Endothelial cell of umbilical vein (primary cell): Measurements from ENCODE around the gene MOB3C. TPM values are rescaled to one million over a fixed set of nuclear protein-coding genes. Genes with fewer than 3 reads are reported as not detected.
A peak's percentile ranks its signal among the peaks of the same experiment; 100 is the strongest.

ENCODE experiments used
- Bru-seq: library from RNA; stranded (reverse); fragments of 400-500 nt; gene quantifications from one replicate; lab custom pipeline; 2021; lab: Mats Ljungman, UMichigan
- BruChase-seq, 2 experiments: library from RNA; stranded (reverse); fragments of 400-500 nt; gene quantifications; one replicate each; lab custom pipeline; 2021; lab: Mats Ljungman, UMichigan
- BruUV-seq: library from RNA; stranded (reverse); fragments of 400-500 nt; replicated peaks from 2 replicates; lab custom pipeline; 2021; lab: Mats Ljungman, UMichigan
- CTCF ChIA-PET: fragments of 300-600, 350-600 bp; sonication (Branson Sonifier 250); formaldehyde crosslinking; loops from one replicate; lab custom pipeline; 2021; ENCODE audit warnings: antibody characterized with exemption, inconsistent platforms; lab: Charles Lee
- POLR2A ChIA-PET: fragments of 300-600, 350-600 bp; sonication (Branson Sonifier 250); formaldehyde crosslinking; loops from one replicate; lab custom pipeline; 2021; ENCODE audit warnings: antibody characterized with exemption, inconsistent platforms; lab: Charles Lee
- DNase-seq: peaks from one replicate; pipeline ENCODE4 v3.0.0-alpha.2; 2011; ENCODE audit warnings: low read depth, low spot score
- FAIRE-seq: peaks from 2 replicates; lab custom pipeline; 2011; peaks lifted over from hg19 to GRCh38; lab: Jason Lieb, UNC
- H2AFZ ChIP-seq: 2 replicates; pipeline ENCODE4 v1.6.0; 2012; ENCODE audit warnings: low read depth, low read length, control low read depth, inconsistent platforms
- H3K27ac ChIP-seq: 2 replicates; pipeline ENCODE4 v1.5.1; 2011; ENCODE audit warnings: low read depth, mild to moderate bottlenecking, control low read depth, low read length, moderate library complexity; ENCODE audit not compliant: insufficient read depth
- H3K27me3 ChIP-seq, 2 experiments: 2 replicates each; pipeline versions ENCODE4 v1.6.0 to v1.6.1; 2011; ENCODE audit warnings: low read length in 2 of 2, mixed read lengths in 1 of 2; ENCODE audit not compliant: control insufficient read depth in 2 of 2, insufficient read depth in 2 of 2
- H3K36me3 ChIP-seq, 2 experiments: 2 replicates in 1 of 2; 3 replicates in 1 of 2; pipeline ENCODE4 v1.5.1; 2011; ENCODE audit warnings: low read length in 2 of 2, mild to moderate bottlenecking in 1 of 2, moderate library complexity in 1 of 2; ENCODE audit not compliant: control insufficient read depth in 2 of 2, insufficient read depth in 2 of 2; ENCODE audit errors: extremely low read depth in 1 of 2
- H3K4me1 ChIP-seq: 3 replicates; pipeline ENCODE4 v1.5.1; 2011; ENCODE audit warnings: mild to moderate bottlenecking, low read length; ENCODE audit not compliant: control insufficient read depth, insufficient read depth; ENCODE audit errors: extremely low read depth
- H3K4me2 ChIP-seq: 2 replicates; pipeline ENCODE4 v1.6.1; 2011; ENCODE audit warnings: low read length, control low read depth, mixed read lengths; ENCODE audit not compliant: insufficient read depth
- H3K4me3 ChIP-seq, 3 experiments: fragments of 200-600 bp in 1 of 3; sonication (generic), shearing (Covaris generic) in 1 of 3; replicated peaks in 1 of 3; 2 replicates each; pipeline ENCODE4 v1.5.1; 2011 to 2016; ENCODE audit warnings: control low read depth in 3 of 3, low read length in 3 of 3, mild to moderate bottlenecking in 2 of 3, inconsistent platforms in 1 of 3, low read depth in 1 of 3, moderate library complexity in 1 of 3; ENCODE audit not compliant: insufficient read depth in 1 of 3
- H3K79me2 ChIP-seq: 2 replicates; pipeline ENCODE4 v1.6.0; 2012; ENCODE audit warnings: low read length, inconsistent platforms; ENCODE audit not compliant: control insufficient read depth, insufficient read depth
- H3K9ac ChIP-seq: replicated peaks from 2 replicates; pipeline ENCODE3; 2011; ENCODE audit warnings: low read length, control low read depth; ENCODE audit not compliant: insufficient read depth; ENCODE audit errors: extremely low read depth
- H3K9me1 ChIP-seq: replicated peaks from 3 replicates; pipeline ENCODE4 v1.6.0; 2011; ENCODE audit warnings: mild to moderate bottlenecking, low read length; ENCODE audit not compliant: control insufficient read depth, insufficient read depth; ENCODE audit errors: extremely low read depth
- H3K9me3 ChIP-seq: replicated peaks from 2 replicates; pipeline ENCODE4 v1.5.1; 2012; ENCODE audit warnings: low read length, inconsistent platforms; ENCODE audit not compliant: control insufficient read depth, insufficient read depth
- H4K20me1 ChIP-seq: replicated peaks from 2 replicates; pipeline ENCODE3; 2011; ENCODE audit warnings: mild to moderate bottlenecking, low read length; ENCODE audit not compliant: control insufficient read depth, insufficient read depth; ENCODE audit errors: extremely low read depth
- EZH2 ChIP-seq: IDR thresholded peaks from 2 replicates; pipeline ENCODE4 v1.6.1; 2012; ENCODE audit warnings: borderline replicate concordance, low read depth, mild to moderate bottlenecking, moderate library complexity, low read length, inconsistent platforms; ENCODE audit not compliant: severe bottlenecking
- FOS ChIP-seq: IDR thresholded peaks from 2 replicates; pipeline ENCODE4 v1.6.1; 2011; ENCODE audit warnings: mild to moderate bottlenecking, low read length, moderate library complexity, borderline replicate concordance; ENCODE audit not compliant: insufficient read depth
- JUN ChIP-seq: IDR thresholded peaks from 2 replicates; pipeline ENCODE4 v1.6.1; 2011; ENCODE audit warnings: borderline replicate concordance, low read depth; ENCODE audit not compliant: insufficient read length, insufficient read depth
- POLR2A ChIP-seq: IDR thresholded peaks from 2 replicates; pipeline ENCODE4 v1.6.1; 2012; ENCODE audit warnings: low read depth, mild to moderate bottlenecking, control low read depth, low read length
- POLR2AphosphoS5 ChIP-seq: IDR thresholded peaks from 2 replicates; pipeline ENCODE4 v1.6.1; 2012; ENCODE audit warnings: low read depth, mild to moderate bottlenecking, control low read depth, low read length, moderate library complexity; ENCODE audit not compliant: insufficient read depth
- dilution Hi-C: fragments of 300-500 bp; cut with MboI; formaldehyde crosslinking; loops from one replicate; pipeline ENCODE4 v1.15.0; 2019; ENCODE audit warnings: low sequenced_read_pairs; ENCODE audit not compliant: extremely low pct_ligation_motif_present
- intact Hi-C: fragments of 100-400 bp; cut with micrococcal nuclease; formaldehyde crosslinking; loops from one replicate; pipeline ENCODE4 v1.10.0; 2022
- long read RNA-seq: library from polyadenylated mRNA; stranded (forward); transcript quantifications from one replicate; pipeline ENCODE4 v2.0.0, GENCODE V29; 2021
- polyA minus RNA-seq, 3 experiments: library from RNA; depleted of rRNA, polyadenylated mRNA; stranded (reverse); fragments of >200 nt; gene quantifications; 1 replicate in 1 of 3; 2 replicates in 2 of 3; pipeline ENCODE4 v1.2.3, GENCODE V29; 2011
- polyA plus RNA-seq, 4 experiments: library from polyadenylated mRNA; depleted of rRNA in 3 of 4; stranded (reverse) in 3 of 4; unstranded in 1 of 4; fragments of >200 nt; gene quantifications; 2 replicates each; pipeline versions ENCODE4 v1.2.1 to v1.2.3, GENCODE V29; 2011 to 2012; ENCODE audit warnings: missing spikeins in 1 of 4
- total RNA-seq: library from RNA; stranded (reverse); gene quantifications from 2 replicates; pipeline ENCODE4 v1.2.3, GENCODE V29; 2021
- TF ChIP-seq, protein P1 (sequence below), 2 donors: IDR thresholded peaks; 1 replicate in 1 of 2; 2 replicates in 1 of 2; pipeline ENCODE4 v1.5.1; 2011; ENCODE audit warnings: low read length in 2 of 2, mild to moderate bottlenecking in 2 of 2, moderate library complexity in 2 of 2, control low read depth in 1 of 2, inconsistent platforms in 1 of 2, low read depth in 1 of 2; ENCODE audit not compliant: insufficient read depth in 1 of 2; ENCODE audit errors: extremely low read depth in 1 of 2

MOB3C gene
- 6.5 and 8.4 TPM in 2 replicates for total RNA-seq
- 6.1 and 7.0 TPM in 2 replicates for polyA plus RNA-seq
- 4.3 and 5.0 TPM in 2 replicates for polyA plus RNA-seq (2011; cell fraction: cytosol; rRNA removed)
- 9.3 and 10.8 TPM in 2 replicates for polyA plus RNA-seq (2011; cell fraction: nucleus; rRNA removed)
- 2.5 and 4.1 TPM in 2 replicates for polyA plus RNA-seq (2012)
- polyA minus RNA-seq, result 6.0 and 7.1 TPM in 2 replicates
- polyA minus RNA-seq (2011; cell fraction: cytosol; rRNA and poly(A)+ RNA removed), result 4.4 TPM
- polyA minus RNA-seq (2011; cell fraction: nucleus; rRNA and poly(A)+ RNA removed), result 5.7 and 8.9 TPM in 2 replicates
- Bru-seq, nascent RNA, result percentile 44 among the genes with signal in this experiment
- BruChase-seq, experiment 1, labeled RNA remaining after a 6-hour chase, result percentile 53 among the genes with signal in this experiment
- BruChase-seq, experiment 2, labeled RNA remaining after a 2-hour chase, result percentile 56 among the genes with signal in this experiment
- long read RNA-seq, full-length matches to known transcripts, result 11 of 16 reads
- long read RNA-seq, partial matches to known transcripts, result 0 of 16 reads
- long read RNA-seq, other reads (novel, unspliced or antisense), result 5 of 16 reads

DNA sequence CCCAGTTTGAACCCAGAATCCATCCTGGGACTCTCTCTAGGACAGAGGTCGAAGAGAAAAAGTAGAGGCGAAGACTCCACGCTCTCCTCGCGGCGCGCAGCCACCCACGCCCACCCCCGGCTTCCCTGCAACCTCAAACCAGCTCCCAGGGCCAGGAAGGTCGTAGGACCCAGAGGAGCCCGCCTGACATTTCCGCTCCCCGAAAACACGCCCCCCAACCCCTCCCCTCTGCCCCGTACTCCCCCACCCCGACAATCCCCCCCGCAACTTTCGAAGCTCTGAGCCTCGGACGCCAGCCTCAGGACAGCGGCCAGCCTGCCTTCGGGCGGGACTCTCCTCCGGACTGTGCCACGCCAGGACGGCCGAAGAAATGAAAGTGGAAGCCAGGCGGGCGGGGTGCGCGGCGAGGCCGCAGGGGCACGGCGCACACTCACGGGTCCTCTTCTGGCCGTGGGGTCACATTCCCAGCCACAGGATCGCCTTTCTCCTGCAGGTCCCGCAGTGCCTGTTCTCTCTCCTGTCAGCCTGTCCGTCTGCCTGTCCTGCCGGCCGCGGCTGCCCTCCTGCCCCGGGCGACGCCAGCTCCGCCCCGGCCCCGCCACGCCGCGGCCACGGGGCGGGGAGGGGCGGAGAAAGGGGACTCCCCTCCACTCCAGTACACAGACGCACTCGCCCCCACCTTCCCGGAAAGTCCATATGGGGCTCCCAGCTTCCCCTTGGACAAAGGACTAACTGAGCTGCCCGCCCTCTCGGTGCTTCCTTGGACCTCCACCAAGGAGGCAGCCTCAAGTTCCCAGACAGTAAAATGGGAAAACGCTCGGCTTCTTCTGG, at the start of gene MOB3C:
Gene MOB3C (minus strand): TSS at position 535 of the 831 bp plus-strand sequence. CDS start 3,490 bp downstream, outside the sequence.
- peak within 1 kb of the TSS; percentile 83 for H2AFZ ChIP-seq
- peaks cover 11% of the 10 kb centered on the region for H3K4me1 ChIP-seq
- BruUV-seq, result no TSS peak
- H3K27me3 ChIP-seq, result no peaks in the 10 kb centered on the region
- no peaks in the 10 kb centered on the region for H3K36me3 ChIP-seq
- no peaks in the 10 kb centered on the region for H3K9me1 ChIP-seq
- H3K9ac ChIP-seq, result peak within 1 kb of the TSS; percentile 33
- H3K4me3 ChIP-seq, result peak within 1 kb of the TSS; percentile 44 to 70 (median 62)
- CTCF ChIA-PET, result interaction anchor here (1.0 to 3.1 kb wide), 8 partner anchors 10 to 170 kb away, joined by 3 to 21 read pairs (median 4); partner anchors contain the start of genes EFCAB14 and MKNK1
- dilution Hi-C loops (no loop called here), intact Hi-C loops (loop anchor here (1.0 to 2.0 kb wide), 2 partner anchors 12 to 52 kb away; partner anchors contain the start of genes ATPAF1 and MKNK1)
- no peaks in the 10 kb centered on the region for H3K9me3 ChIP-seq
- DNase-seq (peak; percentile 79), FAIRE-seq (peak; percentile 84)
- H4K20me1 ChIP-seq, result no peaks in the 10 kb centered on the region
- H3K4me2 ChIP-seq, result peak within 1 kb of the TSS; percentile 78
- TF ChIP-seq POLR2AphosphoS5, result peak; percentile 54
- TF ChIP-seq JUN, result no peak
- peak; percentile 53 for TF ChIP-seq POLR2A
- POLR2A ChIA-PET, result interaction anchor here (1.2 to 1.7 kb wide), 3 partner anchors 10 to 109 kb away, joined by 4 to 8 read pairs (median 4); partner anchors contain the start of gene MKNK1
- H3K27ac ChIP-seq, result no peak within 1 kb of the TSS
- H3K79me2 ChIP-seq, result no peaks in the 10 kb centered on the region

DNA sequence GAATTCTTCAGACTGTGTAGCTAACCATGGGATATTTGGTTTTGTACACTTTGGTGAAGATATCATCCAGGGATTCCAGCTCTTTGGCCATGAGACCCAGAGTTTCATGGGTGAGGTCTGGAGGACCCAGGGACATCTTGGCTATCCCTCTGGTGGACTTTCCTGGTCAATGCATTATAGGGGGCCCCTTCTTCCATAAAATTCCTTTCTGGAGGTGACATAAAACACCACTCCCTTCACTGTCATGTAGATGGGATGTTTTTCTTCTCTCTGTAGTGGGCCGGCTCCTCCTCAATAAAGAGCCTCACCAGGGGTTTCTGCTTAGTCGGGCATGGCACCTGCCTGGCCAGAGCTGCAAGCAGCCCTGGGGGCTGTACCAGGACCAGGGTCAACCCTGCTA, 49.4 kb upstream of the MOB3C start:
- Histone ChIP-seq H3K9me3 (no peaks in the 10 kb centered on the region), H3K9ac (no peak overlapping the region), H3K79me2 (peaks cover 9% of the 10 kb centered on the region), H3K27ac (no peak overlapping the region), H3K27me3 (no peaks in the 10 kb centered on the region), H3K4me2 (no peak overlapping the region), H4K20me1 (no peaks in the 10 kb centered on the region), H2AFZ (no peak overlapping the region), H3K4me3 (no peak overlapping the region), H3K9me1 (no peaks in the 10 kb centered on the region), H3K36me3 (peaks cover 0 to 2% of the 10 kb centered on the region in 2 experiments), H3K4me1 (peaks cover 10% of the 10 kb centered on the region)
- ChIA-PET POLR2A (no interaction called here), CTCF (interaction anchor here (1.4 kb wide), 1 partner anchor 15 kb away, joined by 4 read pairs; no protein-coding TSS in a partner anchor)
- TF ChIP-seq, protein P1, sequence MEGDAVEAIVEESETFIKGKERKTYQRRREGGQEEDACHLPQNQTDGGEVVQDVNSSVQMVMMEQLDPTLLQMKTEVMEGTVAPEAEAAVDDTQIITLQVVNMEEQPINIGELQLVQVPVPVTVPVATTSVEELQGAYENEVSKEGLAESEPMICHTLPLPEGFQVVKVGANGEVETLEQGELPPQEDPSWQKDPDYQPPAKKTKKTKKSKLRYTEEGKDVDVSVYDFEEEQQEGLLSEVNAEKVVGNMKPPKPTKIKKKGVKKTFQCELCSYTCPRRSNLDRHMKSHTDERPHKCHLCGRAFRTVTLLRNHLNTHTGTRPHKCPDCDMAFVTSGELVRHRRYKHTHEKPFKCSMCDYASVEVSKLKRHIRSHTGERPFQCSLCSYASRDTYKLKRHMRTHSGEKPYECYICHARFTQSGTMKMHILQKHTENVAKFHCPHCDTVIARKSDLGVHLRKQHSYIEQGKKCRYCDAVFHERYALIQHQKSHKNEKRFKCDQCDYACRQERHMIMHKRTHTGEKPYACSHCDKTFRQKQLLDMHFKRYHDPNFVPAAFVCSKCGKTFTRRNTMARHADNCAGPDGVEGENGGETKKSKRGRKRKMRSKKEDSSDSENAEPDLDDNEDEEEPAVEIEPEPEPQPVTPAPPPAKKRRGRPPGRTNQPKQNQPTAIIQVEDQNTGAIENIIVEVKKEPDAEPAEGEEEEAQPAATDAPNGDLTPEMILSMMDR (IDR thresholded peaks at IDR 0.05; ENCODE audit: extremely low read depth in 1 of 2, insufficient read depth in 1 of 2, low read depth in 1 of 2, low read length in 2 of 2), result no peak
- TF ChIP-seq EZH2 (no peak), POLR2AphosphoS5 (no peak), FOS (no peak)
- dilution Hi-C loops, result no loop called here
- DNase-seq (no peak), FAIRE-seq (no peak)
- intact Hi-C loops, result no loop called here
- no TSS peak for BruUV-seq
